ENCODE data around the gene ELMOD2. TPM values are rescaled to one million over a fixed set of nuclear protein-coding genes. Genes with fewer than 3 reads are reported as not detected.
A peak's percentile ranks its signal among the peaks of the same experiment; 100 is the strongest.
"Not testable (repeated sequence)": the region's sequence is repeated elsewhere in the genome, so short reads cannot be mapped to it uniquely, and the experiment has no call there.

The ELMOD2 gene
- total RNA-seq, 1 donor from 2014 or later: 31.7 TPM

GRCh38 chr4:140497747-140498636 lies 26.0 kb upstream of the ELMOD2 start, which contains the start of gene MGAT4D:
Gene MGAT4D (minus strand): TSS chr4:140498293. CDS start chr4:140498222, 71 bp downstream.
- Mint-ChIP-seq H3K4me3 (ENCODE audit: unreplicated experiment) (peak within 1 kb of the TSS; percentile 85), H3K4me1 (ENCODE audit: unreplicated experiment) (peaks cover 4% of the 10 kb centered on the region), H3K27me3 (ENCODE audit: unreplicated experiment) (peaks cover 16% of the 10 kb centered on the region), H3K36me3 (ENCODE audit: low read depth, unreplicated experiment) (peaks cover 4% of the 10 kb centered on the region), H3K27ac (ENCODE audit: unreplicated experiment) (peak within 1 kb of the TSS; percentile 20), H3K9me3 (ENCODE audit: unreplicated experiment) (no peaks in the 10 kb centered on the region)
- DNase-seq (ENCODE audit: low spot score): peak; percentile 34
- TF ChIP-seq CTCF (IDR thresholded peaks at IDR 0.05; ENCODE audit: unreplicated experiment): no peak

GRCh38 chr4:140499391-140499790 lies 24.6 kb upstream of the ELMOD2 start:
- Mint-ChIP-seq H3K36me3 (ENCODE audit: low read depth, unreplicated experiment) (peaks cover 4% of the 10 kb centered on the region), H3K9me3 (ENCODE audit: unreplicated experiment) (no peaks in the 10 kb centered on the region), H3K27ac (ENCODE audit: unreplicated experiment) (no peak overlapping the region), H3K27me3 (ENCODE audit: unreplicated experiment) (peaks cover 16% of the 10 kb centered on the region), H3K4me3 (ENCODE audit: unreplicated experiment) (no peak overlapping the region), H3K4me1 (ENCODE audit: unreplicated experiment) (peaks cover 4% of the 10 kb centered on the region)
- no peak for DNase-seq (ENCODE audit: low spot score)
- no peak for TF ChIP-seq CTCF (IDR thresholded peaks at IDR 0.05; ENCODE audit: unreplicated experiment)

- H3K27me3 Mint-ChIP-seq (ENCODE audit: unreplicated experiment): peaks cover 2% of the 10 kb centered on the region
Observed at GRCh38 chr4:140504261-140504660, 19.7 kb upstream of the ELMOD2 start.

GRCh38 chr4:140513765-140514164 lies 10.2 kb upstream of the ELMOD2 start:
- not testable (repeated sequence) for H3K27ac Mint-ChIP-seq (ENCODE audit: unreplicated experiment); H3K4me3 Mint-ChIP-seq (ENCODE audit: unreplicated experiment); H3K4me1 Mint-ChIP-seq (ENCODE audit: unreplicated experiment); H3K27me3 Mint-ChIP-seq (ENCODE audit: unreplicated experiment); H3K36me3 Mint-ChIP-seq (ENCODE audit: low read depth, unreplicated experiment); H3K9me3 Mint-ChIP-seq (ENCODE audit: unreplicated experiment); DNase-seq (ENCODE audit: low spot score)

More at GRCh38 chr4:140504261-140504660, 19.7 kb upstream of the ELMOD2 start:
- Mint-ChIP-seq H3K9me3 (ENCODE audit: unreplicated experiment) (peaks cover under 1% of the 10 kb centered on the region), H3K27ac (ENCODE audit: unreplicated experiment) (no peak overlapping the region), H3K36me3 (ENCODE audit: low read depth, unreplicated experiment) (peaks cover 1% of the 10 kb centered on the region), H3K4me3 (ENCODE audit: unreplicated experiment) (no peak overlapping the region), H3K4me1 (ENCODE audit: unreplicated experiment) (no peaks in the 10 kb centered on the region)
- TF ChIP-seq CTCF (IDR thresholded peaks at IDR 0.05; ENCODE audit: unreplicated experiment): no peak
- no peak for DNase-seq (ENCODE audit: low spot score)

GRCh38 chr4:140515423-140515822 lies 8.5 kb upstream of the ELMOD2 start:
- no peaks in the 10 kb centered on the region for H3K9me3 Mint-ChIP-seq (ENCODE audit: unreplicated experiment)
- no peak for TF ChIP-seq CTCF (IDR thresholded peaks at IDR 0.05; ENCODE audit: unreplicated experiment)
- H3K4me1 Mint-ChIP-seq (ENCODE audit: unreplicated experiment): no peaks in the 10 kb centered on the region
- no peak for DNase-seq (ENCODE audit: low spot score)
- no peaks in the 10 kb centered on the region for H3K36me3 Mint-ChIP-seq (ENCODE audit: low read depth, unreplicated experiment)
- H3K27ac Mint-ChIP-seq (ENCODE audit: unreplicated experiment): no peak overlapping the region
- H3K4me3 Mint-ChIP-seq (ENCODE audit: unreplicated experiment): no peak overlapping the region
- H3K27me3 Mint-ChIP-seq (ENCODE audit: unreplicated experiment): peaks cover 4% of the 10 kb centered on the region

Measured in endothelial cell (in vitro differentiated cells).